GM12875 (cell line): Measurements from ENCODE around the gene IREB2.
"Not testable (repeated sequence)": the region's sequence is repeated elsewhere in the genome, so short reads cannot be mapped to it uniquely, and the experiment has no call there.

ENCODE experiments used
- H3K4me3 ChIP-seq: one replicate; pipeline ENCODE4 v1.5.1; 2011; ENCODE audit warnings: low read depth, low read length, control low read depth
- TF ChIP-seq, protein P1 (sequence below): IDR thresholded peaks from 2 replicates; pipeline ENCODE4 v1.5.1; 2011; ENCODE audit warnings: low read depth, mild to moderate bottlenecking, control low read depth, inconsistent platforms, low read length, moderate library complexity, borderline replicate concordance; ENCODE audit not compliant: insufficient read depth

The IREB2 gene

DNA sequence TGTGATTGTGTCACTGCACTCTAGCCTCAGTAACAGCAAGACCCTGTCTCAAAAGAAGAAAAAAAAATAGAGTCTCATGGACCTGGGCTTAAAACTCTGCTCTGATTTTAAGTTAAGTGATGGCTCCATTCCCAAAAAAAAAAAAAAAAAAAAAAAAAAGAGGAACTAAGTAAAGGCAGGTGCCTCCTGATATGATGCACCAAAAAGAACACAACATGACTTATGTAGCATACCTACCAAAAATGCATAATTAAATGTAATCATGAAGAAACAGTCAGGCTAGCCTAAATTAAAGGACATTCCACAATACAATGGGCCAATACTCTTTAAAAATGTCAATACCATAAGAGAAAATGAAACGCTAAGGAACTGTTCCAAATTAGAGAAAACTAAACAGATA, 5.4 kb upstream of the IREB2 start:
- TF ChIP-seq, protein P1, sequence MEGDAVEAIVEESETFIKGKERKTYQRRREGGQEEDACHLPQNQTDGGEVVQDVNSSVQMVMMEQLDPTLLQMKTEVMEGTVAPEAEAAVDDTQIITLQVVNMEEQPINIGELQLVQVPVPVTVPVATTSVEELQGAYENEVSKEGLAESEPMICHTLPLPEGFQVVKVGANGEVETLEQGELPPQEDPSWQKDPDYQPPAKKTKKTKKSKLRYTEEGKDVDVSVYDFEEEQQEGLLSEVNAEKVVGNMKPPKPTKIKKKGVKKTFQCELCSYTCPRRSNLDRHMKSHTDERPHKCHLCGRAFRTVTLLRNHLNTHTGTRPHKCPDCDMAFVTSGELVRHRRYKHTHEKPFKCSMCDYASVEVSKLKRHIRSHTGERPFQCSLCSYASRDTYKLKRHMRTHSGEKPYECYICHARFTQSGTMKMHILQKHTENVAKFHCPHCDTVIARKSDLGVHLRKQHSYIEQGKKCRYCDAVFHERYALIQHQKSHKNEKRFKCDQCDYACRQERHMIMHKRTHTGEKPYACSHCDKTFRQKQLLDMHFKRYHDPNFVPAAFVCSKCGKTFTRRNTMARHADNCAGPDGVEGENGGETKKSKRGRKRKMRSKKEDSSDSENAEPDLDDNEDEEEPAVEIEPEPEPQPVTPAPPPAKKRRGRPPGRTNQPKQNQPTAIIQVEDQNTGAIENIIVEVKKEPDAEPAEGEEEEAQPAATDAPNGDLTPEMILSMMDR = no peak
- H3K4me3 ChIP-seq = no peak overlapping the region

DNA sequence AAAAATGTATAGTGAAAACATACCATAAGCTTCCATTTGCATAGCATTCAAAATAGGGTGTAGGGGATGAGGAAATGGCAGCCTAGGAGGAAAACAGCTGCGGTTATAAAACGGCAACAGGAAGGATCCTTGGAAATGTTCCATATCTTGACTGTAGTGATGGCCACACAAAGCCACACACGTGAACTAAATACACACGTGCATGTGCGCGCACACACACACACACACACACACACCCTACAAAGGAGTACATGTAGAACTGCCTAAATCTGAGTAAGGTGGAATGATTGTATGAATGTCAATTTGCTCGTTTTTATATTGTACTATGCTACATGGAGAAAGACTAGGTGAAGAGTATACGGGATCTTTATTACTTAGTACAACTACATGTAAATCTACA, 3.9 kb upstream of the IREB2 start:
- TF ChIP-seq, protein P1 = no peak

DNA sequence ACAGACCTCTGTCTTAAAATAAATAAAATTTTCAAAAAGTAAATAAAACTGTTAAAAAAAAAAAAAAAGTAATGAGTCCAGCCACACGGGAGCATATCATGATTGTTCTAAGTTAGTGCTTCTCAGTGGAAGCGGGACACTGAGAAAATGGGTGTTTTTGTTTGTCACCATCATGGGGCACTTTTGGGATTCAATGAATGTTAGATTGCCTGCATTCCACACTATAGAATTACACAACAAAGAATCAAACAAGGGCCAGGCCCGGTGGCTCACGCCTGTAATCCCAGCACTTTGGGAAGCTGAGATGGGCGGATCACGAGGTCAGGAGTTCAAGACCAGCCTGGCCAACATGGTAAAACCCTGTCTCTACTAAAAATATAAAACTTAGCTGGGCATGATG, 3.3 kb upstream of the IREB2 start:
- H3K4me3 ChIP-seq = not testable (repeated sequence)

More for the DNA sequence above, 3.9 kb upstream of the IREB2 start:
- no peak overlapping the region for H3K4me3 ChIP-seq

DNA sequence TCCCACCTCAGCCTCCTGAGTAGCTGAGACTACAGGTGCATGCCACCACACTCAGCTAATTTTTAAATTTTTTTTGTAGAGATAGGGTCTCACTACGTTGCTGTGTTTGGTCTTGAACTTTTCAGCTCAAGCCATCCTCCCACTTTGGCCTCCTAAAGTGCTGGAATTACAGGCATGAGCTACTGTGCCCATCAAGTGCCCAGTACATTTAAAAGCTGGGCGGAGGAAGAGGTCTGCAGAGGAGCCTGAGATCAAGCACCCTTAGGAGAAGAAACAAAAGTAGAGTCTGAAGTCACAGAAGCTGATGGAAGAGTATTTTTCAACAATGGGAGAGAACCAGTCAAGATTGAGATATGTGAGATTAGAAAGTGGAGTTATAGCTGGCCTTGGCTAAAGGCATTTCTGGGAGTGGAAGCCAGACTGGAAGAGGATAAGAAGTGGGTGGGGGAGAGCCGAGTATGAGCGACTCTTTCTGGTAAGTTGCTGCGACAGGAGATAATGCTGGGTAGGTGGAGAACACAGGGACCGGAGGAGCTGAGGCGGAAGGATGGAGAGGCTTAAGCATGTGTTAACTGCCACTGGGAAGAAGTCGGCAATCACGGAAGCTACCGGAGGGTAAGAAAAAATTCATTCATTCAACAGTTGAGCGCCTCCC, 782 bp upstream of the IREB2 start:
- TF ChIP-seq, protein P1 = no peak
- H3K4me3 ChIP-seq = peak overlapping the region; percentile 98

DNA sequence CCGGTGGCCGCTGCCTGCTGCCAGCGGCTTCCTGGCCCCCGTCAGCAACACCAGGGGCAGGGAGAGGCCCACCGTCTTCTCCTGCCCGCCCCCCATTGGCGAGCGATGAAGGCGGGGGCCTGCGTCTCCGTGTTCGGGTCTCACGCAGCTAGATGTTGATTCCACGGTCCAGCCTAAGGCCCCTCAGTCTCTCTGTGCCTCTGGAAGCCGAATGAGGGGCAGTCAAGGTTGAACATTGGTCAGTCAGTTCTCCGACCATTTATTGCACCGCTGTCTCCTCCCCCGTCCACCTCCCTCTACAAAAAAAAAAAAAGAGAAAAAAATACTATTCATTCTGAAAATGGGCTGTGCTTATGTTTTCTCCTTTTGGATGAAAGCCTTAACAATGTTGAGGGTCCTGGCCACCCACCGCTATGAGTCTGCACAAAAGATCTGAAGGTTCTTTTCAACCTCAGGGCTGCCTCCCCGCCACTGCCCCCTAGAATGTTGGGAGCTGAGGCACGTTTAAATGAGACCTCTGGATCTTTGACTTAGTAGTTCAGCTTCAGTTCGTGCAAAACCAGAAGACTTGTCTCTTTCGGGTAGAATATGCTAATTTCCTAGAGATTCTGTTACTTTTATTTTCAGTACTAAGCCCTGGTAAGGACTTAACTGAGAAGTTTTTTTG, 736 bp downstream of the IREB2 start:
- H3K4me3 ChIP-seq = peak overlapping the region; percentile 98
- TF ChIP-seq, protein P1 = no peak

DNA sequence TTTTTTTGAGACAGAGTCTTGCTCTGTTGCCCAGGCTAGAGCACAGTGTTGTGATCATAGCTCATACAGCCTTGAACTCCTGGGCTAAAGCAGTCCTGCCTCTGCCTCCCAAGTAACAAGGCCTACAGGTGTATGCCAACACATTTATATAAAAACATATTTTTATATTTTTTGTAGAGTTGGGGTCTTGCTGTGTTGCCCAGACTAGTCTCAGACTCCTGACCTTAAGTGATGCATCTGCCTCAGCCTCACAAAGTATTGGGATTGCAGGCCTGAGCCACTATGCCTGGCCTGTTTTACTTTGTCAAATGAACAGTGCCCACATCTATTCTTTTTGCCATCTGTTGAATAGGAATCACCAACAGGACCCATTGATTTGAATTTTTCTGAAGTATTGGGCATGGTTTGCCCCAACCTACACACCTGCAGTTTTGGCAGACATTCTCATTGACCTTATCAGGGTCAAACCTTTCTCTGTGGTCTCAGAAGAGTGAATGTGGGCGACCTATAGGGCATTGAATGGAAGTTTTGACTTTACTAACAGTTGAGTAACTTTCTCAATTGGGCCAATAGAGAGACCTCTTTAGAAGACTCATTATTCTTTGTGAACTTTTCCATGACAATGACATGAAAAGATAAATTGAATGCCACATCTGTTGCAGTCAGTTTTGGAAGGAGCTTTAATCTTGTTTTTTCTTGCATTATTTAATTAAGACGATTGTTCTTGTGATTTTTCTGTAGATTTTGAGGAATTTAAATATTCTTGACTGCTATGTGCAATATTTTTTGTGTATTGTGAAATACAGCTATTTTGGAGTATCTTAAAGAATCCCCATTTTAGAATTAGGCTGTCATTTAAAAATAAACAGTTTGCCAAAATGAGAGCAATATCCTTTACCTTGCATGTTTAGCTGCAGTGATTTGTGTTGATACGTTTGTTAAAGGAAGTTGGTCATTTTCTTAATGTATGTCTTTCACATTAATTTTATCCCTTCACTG, 2.7 kb downstream of the IREB2 start:
- TF ChIP-seq, protein P1 = no peak
- no peak overlapping the region for H3K4me3 ChIP-seq

DNA sequence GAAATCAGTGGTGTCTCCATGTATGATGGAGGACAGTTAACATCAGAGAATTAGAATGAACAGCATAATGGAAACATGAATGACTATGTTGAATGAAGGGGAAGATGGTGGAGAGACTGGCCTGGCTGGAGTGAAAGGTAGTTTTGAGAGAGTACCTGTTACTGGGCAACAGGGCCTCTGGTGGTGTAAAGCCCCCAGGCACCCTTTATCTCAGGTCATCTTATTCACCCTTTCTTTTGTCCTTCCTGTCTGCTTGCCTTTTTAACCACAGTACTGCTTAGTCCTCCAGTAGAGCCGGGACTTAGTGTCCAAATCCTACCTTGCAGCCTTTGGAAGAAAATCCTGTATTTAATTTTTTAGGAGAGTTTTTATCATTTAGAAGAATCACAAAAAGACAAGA, 6.2 kb downstream of the IREB2 start:
- TF ChIP-seq, protein P1 = no peak
- H3K4me3 ChIP-seq = no peak overlapping the region
